HG03139 (cell line): ENCODE data around the gene PLCB1.
A peak's percentile ranks its signal among the peaks of the same experiment; 100 is the strongest.
"Not testable (repeated sequence)": the region's sequence is repeated elsewhere in the genome, so short reads cannot be mapped to it uniquely, and the experiment has no call there.

ENCODE experiments used
- ATAC-seq: cut with Tn5 transposase; IDR thresholded peaks from one replicate; pipeline ENCODE4 v1.9.1; 2021; ENCODE audit not compliant: unreplicated experiment

The PLCB1 gene

DNA sequence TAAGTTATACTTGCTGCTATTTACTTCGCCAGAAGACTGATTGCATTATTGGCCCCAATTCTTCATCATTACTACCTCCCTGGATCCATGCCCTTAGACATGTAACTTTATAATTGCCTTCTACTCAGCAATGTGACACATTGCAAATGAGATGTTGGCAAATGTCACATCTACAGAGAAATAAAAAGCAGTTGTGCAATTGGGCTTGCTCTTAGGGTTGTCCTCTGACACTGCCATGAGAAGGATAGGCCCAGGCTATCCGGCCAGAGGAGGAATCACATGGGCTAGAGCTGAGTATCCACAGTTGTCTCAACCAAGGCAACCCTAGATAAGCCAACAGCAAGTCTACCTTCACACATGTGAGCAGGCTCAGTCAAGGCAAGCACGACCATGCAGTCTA, 447.0 kb downstream of the PLCB1 start:
- no peak for ATAC-seq

DNA sequence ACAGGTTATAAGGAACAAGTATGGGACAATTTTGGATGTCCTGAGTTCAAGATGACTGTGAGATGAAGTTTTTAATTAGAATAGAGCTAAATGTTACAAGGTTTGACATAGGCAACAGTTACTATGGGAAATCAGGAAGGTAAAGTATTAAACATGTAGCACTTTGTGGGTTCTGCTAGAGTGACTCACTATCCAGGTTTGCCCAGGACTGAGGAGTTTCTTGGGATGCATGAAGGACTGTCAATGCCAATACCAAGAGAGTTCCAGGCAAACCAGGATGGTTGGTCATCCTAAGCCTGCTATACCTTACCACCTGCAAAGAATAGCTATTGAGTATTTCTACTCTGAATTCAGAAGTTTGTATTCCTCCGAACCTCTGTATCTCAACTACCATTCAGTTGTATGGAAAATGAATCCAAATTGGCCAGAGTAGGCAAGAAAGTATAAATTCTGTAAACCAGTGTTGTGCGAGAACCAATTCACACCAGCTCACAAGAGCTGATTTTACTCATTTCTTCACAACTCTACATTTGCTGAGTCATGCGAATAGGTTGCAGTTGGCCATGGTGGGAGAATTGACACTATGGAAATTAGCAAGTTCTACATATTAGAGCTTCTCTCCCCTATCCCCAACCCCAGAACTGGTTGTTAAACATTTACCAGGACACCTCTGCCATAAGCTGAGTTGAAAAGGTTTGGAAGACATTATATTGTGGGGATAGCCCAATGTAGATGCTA, 449.5 kb downstream of the PLCB1 start:
- ATAC-seq = no peak

DNA sequence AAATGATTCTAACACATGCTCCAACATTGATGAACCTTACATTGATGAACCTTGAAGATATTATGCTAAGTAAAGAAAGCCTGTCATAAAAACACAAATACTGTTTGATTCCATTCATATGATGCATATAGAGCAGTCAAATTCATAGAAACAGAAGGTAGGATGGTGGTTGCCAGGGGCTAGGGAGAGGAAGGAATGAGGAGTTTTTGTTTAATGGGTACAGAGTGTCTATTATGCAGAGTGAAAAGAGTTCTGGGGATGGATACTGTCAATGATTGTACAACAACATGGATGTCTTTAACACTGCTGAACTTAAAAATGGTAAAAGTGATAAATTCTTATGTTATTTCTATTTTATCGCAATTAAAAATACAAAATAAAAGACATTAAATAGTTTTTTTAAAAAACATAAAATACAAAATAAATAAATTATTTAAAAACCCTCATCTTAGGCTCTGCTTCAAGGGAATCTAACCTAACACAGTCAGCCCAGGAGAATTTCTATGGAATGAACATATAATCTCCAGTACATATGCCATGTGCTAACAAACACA, 451.0 kb downstream of the PLCB1 start:
- no peak for ATAC-seq

DNA sequence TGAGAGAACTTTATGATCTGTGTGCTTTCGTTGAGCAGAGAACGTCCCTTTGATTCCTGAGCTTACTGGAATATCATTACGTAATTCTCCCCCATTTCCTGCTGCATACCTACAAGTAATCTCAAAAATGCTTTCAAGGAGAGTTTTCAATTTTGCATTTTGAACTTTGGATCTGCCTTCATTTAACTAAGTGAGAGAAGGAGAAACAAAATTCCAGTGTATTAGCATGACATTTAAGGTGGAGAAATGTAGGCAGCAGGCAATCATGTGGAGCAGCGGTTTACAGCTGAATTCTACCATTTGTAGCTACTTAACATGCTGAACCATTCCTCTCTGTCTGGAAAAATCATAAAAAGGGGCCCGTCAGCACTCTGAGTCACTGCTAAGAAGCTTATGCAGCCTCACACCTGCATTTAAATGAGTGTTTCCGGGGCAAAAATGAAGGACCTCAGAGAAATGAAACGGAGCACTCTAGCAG, 451.5 kb downstream of the PLCB1 start:
- no peak for ATAC-seq

DNA sequence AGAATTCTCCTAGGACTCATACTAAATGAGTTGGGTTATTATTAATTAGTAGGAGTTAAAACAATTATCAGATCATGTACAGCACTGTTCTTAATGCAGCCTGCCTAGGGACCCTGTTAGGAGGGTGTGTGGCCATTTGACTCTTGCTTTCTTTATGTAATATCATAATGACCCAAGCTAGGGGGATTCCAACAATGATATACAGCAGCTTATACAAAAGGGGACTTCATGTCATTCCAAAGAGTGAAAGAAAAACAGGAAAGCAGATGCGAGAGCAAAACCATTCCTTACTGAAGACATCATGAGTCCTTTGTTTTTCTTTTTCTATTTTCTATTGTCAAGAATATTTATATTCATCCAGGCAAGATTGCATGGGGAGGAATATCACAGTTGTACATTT, 455.2 kb downstream of the PLCB1 start:
- no peak for ATAC-seq

DNA sequence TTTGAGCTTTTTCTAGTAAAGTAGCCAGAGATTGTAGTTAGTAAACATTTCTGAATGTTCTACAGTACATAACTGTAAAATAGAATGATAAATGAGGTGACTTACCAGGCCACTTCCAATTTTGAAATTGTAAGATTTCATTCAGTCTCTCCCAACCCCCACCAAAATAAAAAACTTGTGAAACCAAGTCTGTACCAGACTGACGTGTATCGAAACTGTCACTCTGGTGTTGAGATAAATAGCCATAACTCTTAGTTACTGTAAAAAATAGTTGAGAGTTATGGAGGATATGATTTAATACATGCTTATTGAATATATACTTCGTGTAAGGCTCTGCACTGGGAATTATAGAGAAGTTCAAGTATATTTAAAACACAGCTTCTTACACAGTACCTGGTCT, 455.7 kb downstream of the PLCB1 start:
- ATAC-seq = no peak

DNA sequence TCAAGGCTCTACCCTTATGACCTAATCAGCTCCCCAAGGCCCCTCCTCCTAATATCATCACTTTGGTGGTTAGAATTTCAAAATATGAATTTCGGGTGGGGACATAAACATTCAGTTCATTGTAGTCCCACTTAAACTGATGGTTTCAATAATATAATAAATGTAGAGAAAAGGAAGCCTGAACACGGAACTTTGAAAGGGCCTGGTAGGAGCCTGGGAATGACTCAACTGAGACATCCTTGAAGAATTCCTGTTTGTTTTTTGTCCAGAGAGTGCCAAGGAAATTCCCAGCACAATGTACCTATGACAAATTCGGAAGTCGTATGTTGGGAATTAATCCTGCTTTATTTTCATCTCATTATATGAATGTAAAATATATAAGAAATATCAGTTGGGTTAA, 457.9 kb downstream of the PLCB1 start:
- no peak for ATAC-seq

DNA sequence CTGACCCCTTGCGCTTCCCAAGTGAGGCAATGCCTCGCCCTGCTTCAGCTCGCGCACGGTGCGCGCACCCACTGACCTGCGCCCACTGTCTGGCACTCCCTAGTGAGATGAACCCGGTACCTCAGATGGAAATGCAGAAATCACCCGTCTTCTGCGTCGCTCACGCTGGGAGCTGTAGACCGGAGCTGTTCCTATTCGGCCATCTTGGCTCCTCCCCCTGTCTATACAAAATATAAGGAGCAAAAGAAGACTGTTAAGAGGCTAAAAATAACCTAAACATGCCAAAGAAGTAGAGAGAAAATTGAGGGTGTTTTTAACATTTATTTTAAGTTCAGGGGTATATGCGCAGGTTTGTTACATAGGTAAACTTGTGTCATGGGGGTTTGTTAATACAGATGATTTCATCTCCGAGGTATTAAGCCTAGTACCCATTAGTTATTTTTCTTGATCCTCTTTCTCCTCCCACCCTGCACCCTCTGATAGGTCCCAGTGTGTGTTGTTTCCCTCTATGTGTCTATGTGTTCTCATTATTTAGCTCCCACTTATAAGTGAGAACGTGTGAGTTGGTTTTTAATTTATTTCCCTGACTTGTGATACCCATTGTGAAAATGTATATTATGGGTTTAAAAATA, 469.0 kb downstream of the PLCB1 start:
- ATAC-seq = not testable (repeated sequence)

DNA sequence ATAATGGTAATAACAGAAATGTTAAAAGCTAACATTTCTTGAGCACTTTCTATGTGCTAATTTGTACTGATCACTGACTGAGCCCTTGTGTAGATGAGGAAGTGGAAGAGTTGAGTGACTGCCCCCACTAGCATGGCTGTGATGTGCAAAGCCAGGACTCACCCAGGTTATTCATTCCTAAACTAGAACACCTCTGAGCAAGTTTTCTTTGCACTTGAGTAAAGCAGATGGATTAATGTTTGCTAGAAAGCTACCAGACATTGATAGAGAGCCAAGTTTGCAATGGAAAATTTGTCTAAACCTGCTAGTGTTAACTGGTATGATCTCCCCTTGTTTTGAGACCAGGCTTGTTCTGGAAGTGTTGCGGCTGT, 469.5 kb downstream of the PLCB1 start:
- peak; percentile 93 for ATAC-seq

DNA sequence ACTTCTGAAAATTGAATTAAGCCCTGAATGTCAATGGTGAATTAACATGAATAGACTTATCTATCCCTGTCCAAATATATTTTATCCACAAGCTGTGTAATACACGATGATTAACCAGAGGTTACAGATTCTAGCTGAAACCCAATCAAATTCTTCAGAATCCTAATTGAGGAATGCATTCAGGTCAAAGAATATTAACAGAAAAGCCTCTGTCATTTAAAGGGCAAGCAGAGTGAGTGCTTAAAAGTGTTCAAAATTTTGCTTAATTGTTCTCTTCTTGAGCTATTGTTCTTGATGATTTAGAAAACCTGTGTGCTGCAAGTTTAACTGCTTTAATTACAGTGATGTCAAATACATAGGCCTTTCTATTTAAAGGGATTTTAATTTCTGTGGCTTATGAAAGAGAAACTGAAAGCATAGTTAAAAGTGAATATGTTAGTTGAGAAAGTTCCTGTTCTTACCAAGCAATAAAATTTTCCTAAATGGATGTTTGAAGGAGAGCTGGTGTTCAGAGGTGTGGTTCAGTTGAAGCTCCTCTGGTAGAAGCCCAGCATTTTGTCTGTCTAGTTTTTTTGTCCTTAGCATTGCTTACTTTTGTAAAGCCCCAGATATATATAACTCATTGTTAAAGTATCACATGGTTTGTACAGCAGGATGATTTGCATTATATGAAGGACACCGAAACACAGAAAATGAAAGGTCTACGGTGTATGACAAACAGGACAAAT, 470.5 kb downstream of the PLCB1 start:
- ATAC-seq = peak; percentile 73

DNA sequence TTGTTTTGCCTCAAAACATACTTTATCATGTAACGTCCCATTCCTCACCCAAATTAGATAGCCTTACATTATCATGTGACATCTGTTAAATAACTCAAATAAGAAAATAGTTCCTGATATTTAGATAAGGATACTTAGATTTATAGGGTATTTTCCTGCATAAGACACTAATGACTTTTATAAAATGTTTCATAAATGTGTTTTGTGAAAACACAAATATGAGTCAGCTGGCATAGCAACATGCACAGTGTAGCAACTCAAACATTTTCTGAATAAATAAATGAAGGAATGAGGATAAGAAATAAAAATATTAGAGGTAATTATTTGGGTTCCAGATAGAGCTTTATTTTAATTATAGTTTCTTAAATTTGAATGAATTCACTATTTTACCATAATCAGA, 476.4 kb downstream of the PLCB1 start:
- ATAC-seq = no peak

DNA sequence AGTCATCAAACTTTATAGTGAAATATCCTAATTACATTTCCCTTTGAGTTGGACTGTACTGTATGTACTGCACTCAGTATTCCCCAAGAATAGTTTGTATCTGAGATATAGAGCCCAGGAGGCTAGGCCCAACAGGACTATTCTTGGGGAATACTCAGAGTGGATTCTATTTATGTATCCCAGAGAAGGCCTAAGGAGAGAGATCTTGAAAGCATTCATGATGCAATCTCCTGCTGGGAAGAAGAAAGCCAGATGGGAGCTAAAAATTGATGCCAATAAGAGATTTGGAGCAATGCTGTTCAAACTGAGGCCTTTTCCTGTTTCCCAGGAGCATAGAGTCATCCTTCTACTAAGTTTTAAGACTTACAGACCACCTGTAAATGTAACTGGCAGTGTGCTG, 484.7 kb downstream of the PLCB1 start:
- ATAC-seq = no peak

DNA sequence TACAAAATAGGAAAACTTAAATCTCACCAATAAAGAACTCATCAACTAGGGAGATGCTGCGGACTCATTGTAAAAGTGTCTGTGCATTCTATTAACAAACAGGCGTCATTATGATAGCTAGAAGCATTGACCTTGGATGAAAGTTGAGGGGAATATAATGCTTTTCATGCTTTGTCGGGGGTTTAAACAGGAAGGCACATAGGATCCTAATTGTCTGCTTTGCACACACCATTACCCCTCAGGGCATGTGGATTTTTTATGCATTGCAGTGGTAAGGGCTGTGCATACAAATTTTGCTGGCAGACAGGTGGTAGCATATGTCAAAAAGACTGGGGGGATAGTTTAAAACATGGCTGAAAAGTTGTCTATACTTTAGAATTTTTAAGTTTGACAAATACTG, 488.9 kb downstream of the PLCB1 start:
- no peak for ATAC-seq

DNA sequence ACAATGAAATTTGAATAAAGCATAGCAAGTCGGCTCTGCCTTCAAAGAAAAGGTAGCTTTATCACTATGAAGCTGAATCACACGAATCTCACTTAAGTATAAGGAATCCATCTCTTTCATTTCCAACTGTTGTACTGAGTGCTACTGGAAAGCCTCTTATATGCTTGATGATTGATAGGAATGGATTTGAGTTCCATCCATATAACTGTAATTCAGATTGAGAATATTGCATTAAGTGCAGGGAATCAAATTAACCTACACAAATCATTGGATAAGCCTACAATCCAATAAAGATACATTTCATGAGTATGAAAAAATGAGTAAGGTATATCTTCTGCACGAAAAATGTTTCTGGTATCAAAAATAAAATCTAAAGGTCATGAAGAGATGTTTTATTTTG, 492.0 kb downstream of the PLCB1 start:
- ATAC-seq = no peak

DNA sequence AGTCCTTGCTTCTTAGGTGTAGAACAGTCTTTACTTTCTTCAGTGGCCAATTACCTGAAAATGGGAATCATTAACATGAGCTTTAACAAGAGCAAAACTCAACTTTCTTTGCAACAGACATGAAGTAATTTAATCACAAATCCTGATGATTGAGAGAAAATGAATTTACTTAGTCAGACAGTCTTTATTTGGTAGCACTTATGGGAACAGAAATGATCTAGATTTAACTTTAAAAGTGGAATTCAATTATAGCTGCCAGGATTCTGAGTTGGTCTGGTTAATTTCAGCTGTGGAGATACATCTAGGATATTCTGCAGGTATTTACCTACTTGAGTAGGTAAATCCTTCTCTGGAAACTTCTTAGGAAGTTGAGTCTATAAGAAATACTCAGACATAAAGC, 492.6 kb downstream of the PLCB1 start:
- ATAC-seq = no peak

DNA sequence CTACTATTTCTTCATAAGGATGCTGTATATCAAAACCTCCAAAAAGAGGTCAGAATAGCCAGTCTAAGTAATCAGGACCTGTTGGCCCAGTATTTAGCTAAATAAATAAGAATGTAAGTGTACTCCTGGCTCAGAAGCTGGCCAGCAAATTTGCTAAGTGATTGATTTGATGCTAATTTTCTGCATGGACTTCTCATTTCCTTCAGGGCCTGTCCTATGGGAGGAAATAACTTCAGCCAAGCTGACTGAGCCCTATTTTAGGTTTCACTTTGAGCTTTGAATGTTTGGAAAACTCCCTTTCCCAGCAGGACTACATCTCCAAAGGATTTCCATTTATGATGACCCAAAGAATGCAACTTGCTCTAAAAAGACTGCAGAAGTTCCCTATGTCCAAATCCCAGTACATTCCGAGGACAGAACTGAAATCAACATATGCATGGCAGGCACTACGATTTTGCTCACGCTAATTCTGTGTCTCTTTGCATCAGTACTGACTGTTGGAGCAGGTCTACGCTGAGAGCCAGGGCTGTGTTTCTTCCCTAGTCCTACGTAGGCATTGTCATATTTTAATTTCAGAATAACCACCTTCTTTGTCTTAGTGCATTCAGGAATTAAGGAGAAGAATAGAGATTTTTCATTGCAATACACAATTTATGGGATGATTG, 495.4 kb downstream of the PLCB1 start:
- ATAC-seq = no peak

DNA sequence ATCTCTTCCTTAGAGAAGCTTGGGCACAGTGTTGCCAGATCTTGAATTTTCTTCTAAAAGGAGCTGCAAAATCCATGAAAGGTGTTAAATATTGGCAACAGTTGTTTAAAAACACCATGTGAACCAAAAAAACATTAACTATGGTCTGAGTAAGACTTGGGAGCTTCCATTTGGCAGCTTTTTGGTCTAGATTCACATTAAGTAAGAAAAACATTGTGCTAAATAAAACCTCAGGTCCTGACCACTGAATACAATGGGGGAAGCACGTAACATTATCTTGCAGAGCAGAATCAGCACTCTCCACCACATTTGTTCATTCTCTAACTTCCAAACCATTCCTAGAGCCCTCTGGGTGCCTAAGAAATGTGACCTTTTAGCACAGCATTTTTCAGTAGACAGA, 499.2 kb downstream of the PLCB1 start:
- ATAC-seq = no peak

DNA sequence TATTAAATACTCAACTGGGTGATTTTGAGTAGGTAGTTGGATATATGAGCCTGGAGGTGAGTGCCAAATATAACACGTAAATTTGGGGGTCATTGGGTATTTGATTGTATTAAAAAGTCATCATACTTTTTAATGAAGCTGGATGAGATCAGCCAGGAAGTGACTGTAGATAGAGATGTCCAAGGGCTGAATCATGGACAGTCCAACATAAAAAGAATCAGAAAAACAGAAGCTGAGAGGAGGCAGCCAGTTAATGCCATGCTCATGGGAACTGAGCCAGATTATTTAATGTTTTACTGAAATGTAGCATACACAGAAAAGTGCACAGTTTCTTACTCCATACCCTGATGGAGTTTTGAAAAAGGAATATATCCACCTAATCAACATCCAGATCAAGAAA, 501.3 kb downstream of the PLCB1 start:
- ATAC-seq = no peak

DNA sequence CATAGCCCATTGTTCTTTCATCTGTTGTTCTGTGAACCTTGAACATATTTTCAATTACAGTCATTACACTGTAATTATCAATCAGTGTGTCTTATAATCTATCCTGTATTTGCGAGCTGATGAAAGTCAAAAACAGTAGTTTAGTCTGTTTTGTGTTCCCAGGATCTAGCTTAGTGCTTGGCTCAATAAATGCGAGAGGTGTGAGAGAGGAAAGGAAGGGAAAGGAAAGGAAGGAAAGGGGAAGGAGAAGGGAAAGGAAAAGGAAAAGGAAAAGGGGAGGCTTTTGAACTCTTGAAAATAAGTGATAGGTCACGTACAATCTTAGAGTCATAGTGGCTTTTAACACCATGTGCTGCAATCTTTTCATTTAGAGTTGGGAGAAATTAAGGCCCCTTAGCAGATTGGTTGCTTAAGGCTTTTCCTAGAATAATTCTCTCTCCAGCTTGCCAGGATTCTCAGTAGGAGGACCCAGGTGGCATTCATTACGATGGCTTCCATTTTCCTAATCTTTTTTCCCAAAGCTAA, 503.0 kb downstream of the PLCB1 start:
- ATAC-seq = no peak

DNA sequence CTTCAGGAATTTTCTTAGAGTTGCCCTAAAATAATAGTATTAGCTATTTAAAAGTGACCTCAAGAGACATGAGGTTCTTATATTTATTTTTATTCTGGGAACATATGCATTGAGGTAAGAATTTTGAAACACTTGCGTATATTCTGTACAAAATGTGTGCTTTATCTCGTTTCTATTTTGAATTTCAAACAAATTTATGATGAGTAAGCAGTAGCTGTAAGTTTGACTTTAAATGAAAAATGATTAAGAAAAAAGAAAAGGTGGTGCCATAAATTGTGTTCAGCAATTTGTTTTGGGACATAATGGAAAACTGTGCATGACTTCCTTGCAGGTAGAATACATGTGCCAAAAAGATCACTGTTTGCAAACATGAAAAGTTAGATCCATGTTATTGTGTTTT, 503.8 kb downstream of the PLCB1 start:
- ATAC-seq = no peak

DNA sequence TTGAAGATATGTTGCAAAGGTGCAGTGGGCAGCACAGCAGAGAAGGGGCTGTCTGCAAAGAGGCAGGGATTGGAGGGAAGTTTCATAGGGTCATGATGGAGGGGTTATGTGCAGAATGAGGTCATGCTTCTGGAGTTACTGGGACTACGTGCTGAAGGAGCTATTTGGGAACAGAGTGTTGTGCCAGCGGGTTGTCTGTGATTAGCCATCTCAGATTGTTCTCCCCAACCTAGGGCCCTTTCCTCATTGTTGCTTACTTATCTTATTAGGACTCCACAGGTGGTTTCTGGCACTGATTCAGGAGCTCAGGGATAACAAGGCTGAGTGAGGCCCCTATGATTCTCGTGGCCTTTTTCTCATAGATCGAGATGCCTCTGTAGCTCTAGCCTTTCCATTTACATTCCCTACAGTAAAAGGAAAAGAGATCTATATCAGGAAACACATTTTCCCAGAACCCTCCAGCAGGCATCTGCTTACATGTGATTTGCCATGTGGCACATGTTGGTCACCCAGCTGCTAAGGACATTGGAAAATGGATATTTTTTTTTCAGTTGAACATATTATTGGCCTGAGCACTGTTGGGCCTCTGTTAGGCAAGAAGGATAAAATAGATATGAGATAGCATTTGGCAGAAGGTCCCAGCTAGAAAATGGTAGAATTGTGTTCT, 507.2 kb downstream of the PLCB1 start:
- ATAC-seq = no peak
